AG10803 (cell line): ENCODE data around the gene JAKMIP1.

Source experiments
- DNase-seq: peaks from one replicate; pipeline ENCODE4 v3.0.0; 2010; ENCODE audit warnings: low read depth
- H3K4me3 ChIP-seq: 2 replicates; pipeline ENCODE4 v1.5.1; 2011; ENCODE audit warnings: mild to moderate bottlenecking, low read length, control low read depth
- TF ChIP-seq, protein P1 (sequence below): conservative IDR thresholded peaks from 2 replicates; pipeline ENCODE4 v1.5.1; 2011; ENCODE audit warnings: mild to moderate bottlenecking, low read length, control low read depth, inconsistent platforms

JAKMIP1 gene

DNA sequence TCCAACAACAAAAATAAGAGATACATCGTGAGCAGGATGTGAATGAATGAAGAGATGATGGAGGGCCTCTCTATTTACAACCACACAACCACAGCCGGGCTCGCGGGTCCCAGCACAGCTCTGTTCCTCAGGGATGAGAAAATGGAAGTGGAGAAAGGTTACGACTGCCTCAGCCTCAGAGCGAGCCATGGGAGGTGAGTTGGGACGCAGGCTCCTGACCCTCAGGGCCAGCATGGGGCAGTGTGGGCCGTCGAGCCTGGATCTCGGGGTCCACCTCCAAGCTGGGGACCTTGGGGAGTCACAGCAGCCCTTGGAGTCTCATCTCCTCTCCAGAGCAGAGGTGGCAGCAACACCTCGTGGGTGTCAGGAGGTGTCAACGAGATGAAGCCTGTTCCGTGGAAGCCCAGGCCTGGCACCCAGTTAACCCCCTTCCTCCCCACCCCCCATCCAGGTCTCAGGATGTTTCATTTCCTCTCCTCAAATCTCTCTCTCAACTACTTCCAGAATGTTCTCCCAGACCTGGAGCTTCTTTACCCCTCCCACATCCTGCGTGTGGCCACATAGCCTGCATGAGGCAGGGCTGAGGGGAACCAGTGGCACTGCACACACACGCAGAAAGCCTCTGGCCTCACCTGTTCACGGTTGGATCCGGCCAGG is 208.1 kb downstream of the JAKMIP1 start:
- DNase-seq: no peak
- TF ChIP-seq, protein P1, sequence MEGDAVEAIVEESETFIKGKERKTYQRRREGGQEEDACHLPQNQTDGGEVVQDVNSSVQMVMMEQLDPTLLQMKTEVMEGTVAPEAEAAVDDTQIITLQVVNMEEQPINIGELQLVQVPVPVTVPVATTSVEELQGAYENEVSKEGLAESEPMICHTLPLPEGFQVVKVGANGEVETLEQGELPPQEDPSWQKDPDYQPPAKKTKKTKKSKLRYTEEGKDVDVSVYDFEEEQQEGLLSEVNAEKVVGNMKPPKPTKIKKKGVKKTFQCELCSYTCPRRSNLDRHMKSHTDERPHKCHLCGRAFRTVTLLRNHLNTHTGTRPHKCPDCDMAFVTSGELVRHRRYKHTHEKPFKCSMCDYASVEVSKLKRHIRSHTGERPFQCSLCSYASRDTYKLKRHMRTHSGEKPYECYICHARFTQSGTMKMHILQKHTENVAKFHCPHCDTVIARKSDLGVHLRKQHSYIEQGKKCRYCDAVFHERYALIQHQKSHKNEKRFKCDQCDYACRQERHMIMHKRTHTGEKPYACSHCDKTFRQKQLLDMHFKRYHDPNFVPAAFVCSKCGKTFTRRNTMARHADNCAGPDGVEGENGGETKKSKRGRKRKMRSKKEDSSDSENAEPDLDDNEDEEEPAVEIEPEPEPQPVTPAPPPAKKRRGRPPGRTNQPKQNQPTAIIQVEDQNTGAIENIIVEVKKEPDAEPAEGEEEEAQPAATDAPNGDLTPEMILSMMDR: no peak
- no peak overlapping the region for H3K4me3 ChIP-seq

GRCh38 chr4:5991405-5991804 is 208.9 kb downstream of the JAKMIP1 start:
- no peak overlapping the region for H3K4me3 ChIP-seq
- TF ChIP-seq, protein P1: no peak
- DNase-seq: no peak

- TF ChIP-seq, protein P1: no peak
- no peak overlapping the region for H3K4me3 ChIP-seq
- no peak for DNase-seq
These were observed 209.7 kb downstream of the JAKMIP1 start for GRCh38 chr4:5990446-5991160.

GRCh38 chr4:5989236-5990225 is 210.8 kb downstream of the JAKMIP1 start:
- DNase-seq: no peak
- no peak overlapping the region for H3K4me3 ChIP-seq
- TF ChIP-seq, protein P1: no peak

DNA sequence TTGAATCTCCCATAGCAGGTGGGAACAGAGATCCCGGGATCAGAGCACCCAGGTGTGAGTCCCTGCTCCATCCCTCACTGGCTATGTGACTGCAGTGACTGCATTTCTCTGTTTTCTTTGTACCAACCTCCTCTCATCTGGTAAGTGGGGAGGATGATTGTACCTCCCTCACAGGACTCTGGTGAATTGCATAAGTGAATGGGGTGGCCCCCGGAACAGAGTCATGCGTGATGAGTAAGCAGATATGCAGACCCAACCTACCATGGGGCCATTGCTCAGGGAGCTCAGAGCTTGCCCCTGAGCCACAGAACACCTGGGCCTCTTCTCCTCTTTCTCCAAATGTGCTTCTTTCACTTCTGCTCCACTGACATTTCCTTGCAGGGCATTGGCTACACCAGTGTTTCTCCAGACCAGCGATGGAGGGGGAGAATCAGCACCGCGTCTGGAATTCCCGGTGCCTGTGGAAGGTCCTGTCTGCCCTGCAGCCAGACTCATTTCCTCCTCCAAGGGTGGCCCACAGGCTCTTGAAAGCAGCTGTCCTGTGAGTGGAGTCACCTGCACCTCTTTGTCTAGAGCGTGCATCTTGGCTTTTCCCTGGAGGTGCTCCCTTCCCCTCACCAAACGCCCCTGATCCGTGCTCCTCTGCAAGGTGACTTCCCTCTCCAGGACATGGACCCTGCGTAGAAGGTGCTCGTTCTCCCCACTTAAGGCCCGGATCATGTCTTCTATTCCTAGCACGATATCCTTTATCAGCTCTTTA is 212.1 kb downstream of the JAKMIP1 start:
- no peak for DNase-seq
- TF ChIP-seq, protein P1: no peak
- no peak overlapping the region for H3K4me3 ChIP-seq

DNA sequence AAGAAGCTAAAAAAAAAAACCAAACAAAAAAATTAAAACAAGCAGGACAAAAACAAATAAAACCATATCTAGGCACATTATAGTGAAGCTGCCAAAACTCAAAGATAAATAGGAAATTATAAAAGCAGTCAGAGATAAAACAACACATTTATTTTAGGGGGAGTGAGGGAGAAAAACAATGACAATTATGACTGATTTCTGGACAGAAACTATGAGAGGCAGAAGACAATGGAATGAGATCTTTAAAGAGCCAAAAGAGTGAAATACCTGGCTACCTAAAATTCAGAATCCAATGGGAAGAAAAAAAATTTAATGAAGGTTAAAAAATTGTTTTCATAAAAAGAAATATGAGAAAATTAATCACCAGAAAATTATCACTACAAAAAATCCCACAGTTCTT is 215.5 kb downstream of the JAKMIP1 start:
- TF ChIP-seq, protein P1: no peak
- no peak for DNase-seq
- no peak overlapping the region for H3K4me3 ChIP-seq
